ENCODE measurements around the gene PPP2R3A.

The PPP2R3A gene

GRCh38 chr3:136021803-136022202, 56.3 kb downstream of the PPP2R3A start:
- H3K4me2 ChIP-seq (ENCODE audit: low read depth, low read length) = no peak overlapping the region
- H3K9me2 ChIP-seq (replicated peaks; ENCODE audit: insufficient read depth, low read length) = no peaks in the 10 kb centered on the region
- H3K36me3 ChIP-seq (replicated peaks; ENCODE audit: insufficient read depth, low read length) = no peaks in the 10 kb centered on the region
- no peak overlapping the region for H3K4me3 ChIP-seq (ENCODE audit: low read length)
- no peaks in the 10 kb centered on the region for H3K79me2 ChIP-seq (ENCODE audit: low read length)
- TF ChIP-seq EZH2 (optimal IDR thresholded peaks at IDR 0.05; ENCODE audit: low read depth, low read length) (no peak), EZH2phosphoT487 (IDR thresholded peaks at IDR 0.05; ENCODE audit: low read length) (no peak), CTCF (IDR thresholded peaks at IDR 0.05; ENCODE audit: low read length) (no peak)
- no peaks in the 10 kb centered on the region for H3K27me3 ChIP-seq (replicated peaks; ENCODE audit: insufficient read depth, low read length)
- H4K20me1 ChIP-seq (ENCODE audit: insufficient read depth, low read length) = no peaks in the 10 kb centered on the region
- H3F3A ChIP-seq (ENCODE audit: insufficient read depth, low read length) = no peaks in the 10 kb centered on the region
- H3K9ac ChIP-seq (ENCODE audit: low read length) = no peak overlapping the region
- no peak for DNase-seq
- H3K27ac ChIP-seq (ENCODE audit: low read length) = no peak overlapping the region
- H3K9me3 ChIP-seq (replicated peaks; ENCODE audit: insufficient read depth, low read length) = no peaks in the 10 kb centered on the region
- no peaks in the 10 kb centered on the region for H3K4me1 ChIP-seq (ENCODE audit: low read length)
- H2AFZ ChIP-seq (ENCODE audit: low read length) = no peak overlapping the region

GRCh38 chr3:136022529-136023263, 57.2 kb downstream of the PPP2R3A start:
- Histone ChIP-seq H3K4me1 (ENCODE audit: low read length) (no peaks in the 10 kb centered on the region), H4K20me1 (ENCODE audit: insufficient read depth, low read length) (no peaks in the 10 kb centered on the region), H3K4me3 (ENCODE audit: low read length) (no peak overlapping the region), H3K9me2 (replicated peaks; ENCODE audit: insufficient read depth, low read length) (no peaks in the 10 kb centered on the region), H2AFZ (ENCODE audit: low read length) (no peak overlapping the region), H3K4me2 (ENCODE audit: low read depth, low read length) (no peak overlapping the region), H3K27ac (ENCODE audit: low read length) (no peak overlapping the region), H3K36me3 (replicated peaks; ENCODE audit: insufficient read depth, low read length) (no peaks in the 10 kb centered on the region), H3K9me3 (replicated peaks; ENCODE audit: insufficient read depth, low read length) (no peaks in the 10 kb centered on the region), H3K79me2 (ENCODE audit: low read length) (no peaks in the 10 kb centered on the region), H3F3A (ENCODE audit: insufficient read depth, low read length) (no peaks in the 10 kb centered on the region), H3K9ac (ENCODE audit: low read length) (no peak overlapping the region), H3K27me3 (replicated peaks; ENCODE audit: insufficient read depth, low read length) (no peaks in the 10 kb centered on the region)
- DNase-seq = no peak
- no peak for TF ChIP-seq CTCF (IDR thresholded peaks at IDR 0.05; ENCODE audit: low read length)
- TF ChIP-seq EZH2phosphoT487 (IDR thresholded peaks at IDR 0.05; ENCODE audit: low read length) = no peak
- TF ChIP-seq EZH2 (optimal IDR thresholded peaks at IDR 0.05; ENCODE audit: low read depth, low read length) = no peak

GRCh38 chr3:136023264-136023978, 57.9 kb downstream of the PPP2R3A start:
- Histone ChIP-seq H3K9me3 (replicated peaks; ENCODE audit: insufficient read depth, low read length) (no peaks in the 10 kb centered on the region), H3F3A (ENCODE audit: insufficient read depth, low read length) (no peaks in the 10 kb centered on the region), H3K4me1 (ENCODE audit: low read length) (no peaks in the 10 kb centered on the region), H3K27me3 (replicated peaks; ENCODE audit: insufficient read depth, low read length) (no peaks in the 10 kb centered on the region), H3K9ac (ENCODE audit: low read length) (no peak overlapping the region), H3K4me2 (ENCODE audit: low read depth, low read length) (no peak overlapping the region), H3K79me2 (ENCODE audit: low read length) (no peaks in the 10 kb centered on the region), H3K4me3 (ENCODE audit: low read length) (no peak overlapping the region), H4K20me1 (ENCODE audit: insufficient read depth, low read length) (no peaks in the 10 kb centered on the region), H3K9me2 (replicated peaks; ENCODE audit: insufficient read depth, low read length) (no peaks in the 10 kb centered on the region), H3K27ac (ENCODE audit: low read length) (no peak overlapping the region), H2AFZ (ENCODE audit: low read length) (no peak overlapping the region), H3K36me3 (replicated peaks; ENCODE audit: insufficient read depth, low read length) (no peaks in the 10 kb centered on the region)
- TF ChIP-seq CTCF (IDR thresholded peaks at IDR 0.05; ENCODE audit: low read length) = no peak
- no peak for TF ChIP-seq EZH2phosphoT487 (IDR thresholded peaks at IDR 0.05; ENCODE audit: low read length)
- TF ChIP-seq EZH2 (optimal IDR thresholded peaks at IDR 0.05; ENCODE audit: low read depth, low read length) = no peak
- no peak for DNase-seq
